ENCODE results near the gene FAM216B.
"Not testable (repeated sequence)": the region's sequence is repeated elsewhere in the genome, so short reads cannot be mapped to it uniquely, and the experiment has no call there.

FAM216B gene

DNA sequence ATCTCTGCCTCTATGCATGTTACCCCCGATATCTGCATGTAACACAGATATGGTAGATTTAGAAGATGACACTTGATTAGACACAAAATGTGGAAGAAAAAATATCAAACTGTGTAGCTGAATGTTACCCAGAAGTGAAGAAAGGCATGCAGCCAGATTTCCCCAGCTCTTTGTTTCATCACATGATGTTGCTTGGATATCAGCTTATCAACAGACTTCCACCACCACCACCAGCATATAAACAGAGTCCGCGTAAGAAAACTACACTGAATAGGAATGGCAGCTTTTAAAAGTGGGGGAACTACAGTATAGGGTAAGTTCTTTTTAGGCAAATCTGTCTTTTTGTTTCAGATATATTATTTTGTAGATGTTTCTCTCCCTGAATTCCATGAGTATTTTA, at the start of gene FAM216B:
Gene FAM216B (plus strand): TSS at position 233 of the 400 bp plus-strand sequence. CDS start 2,484 bp downstream, outside the sequence.
- no peak for DNase-seq (ENCODE audit: low read depth)

DNA sequence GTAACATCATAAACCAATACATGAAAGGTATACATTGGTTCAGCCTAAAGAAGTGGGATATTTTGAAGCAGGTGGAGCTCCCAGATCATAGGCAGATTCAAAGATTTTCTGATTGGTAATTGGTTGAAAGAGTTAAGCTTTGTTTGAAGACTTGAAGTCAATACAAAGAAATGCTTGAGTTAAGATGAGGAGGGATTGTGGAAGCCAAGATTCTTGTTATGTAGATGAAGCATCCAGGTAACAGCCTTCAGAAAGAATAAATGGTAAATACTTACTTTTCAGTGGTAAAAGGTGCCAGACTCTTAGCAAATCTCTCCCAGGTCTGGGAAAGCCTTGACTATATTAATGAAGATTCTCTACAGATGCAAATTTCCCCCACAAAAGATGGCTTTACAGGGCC, 49.3 kb upstream of the FAM216B start:
- DNase-seq (ENCODE audit: low read depth): no peak

DNA sequence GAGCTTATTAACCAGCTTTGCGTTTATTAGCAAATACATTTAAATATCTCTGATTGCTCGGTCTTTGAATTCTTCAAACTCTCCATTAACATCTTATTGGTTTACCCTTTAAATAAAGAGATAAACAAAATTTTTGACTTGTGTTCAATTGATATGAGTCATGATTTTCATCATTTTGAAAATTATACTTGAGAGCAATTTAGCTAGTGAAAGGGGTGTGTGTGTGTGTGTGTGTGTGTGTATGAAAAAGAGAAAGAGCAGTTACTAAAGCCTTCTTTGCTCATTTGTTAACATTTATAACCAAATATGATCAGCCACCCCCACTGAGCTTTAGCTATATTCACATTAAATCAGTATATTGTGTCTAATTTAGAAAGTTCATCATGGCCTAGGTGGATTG, 48.3 kb upstream of the FAM216B start:
- no peak for DNase-seq (ENCODE audit: low read depth)

DNA sequence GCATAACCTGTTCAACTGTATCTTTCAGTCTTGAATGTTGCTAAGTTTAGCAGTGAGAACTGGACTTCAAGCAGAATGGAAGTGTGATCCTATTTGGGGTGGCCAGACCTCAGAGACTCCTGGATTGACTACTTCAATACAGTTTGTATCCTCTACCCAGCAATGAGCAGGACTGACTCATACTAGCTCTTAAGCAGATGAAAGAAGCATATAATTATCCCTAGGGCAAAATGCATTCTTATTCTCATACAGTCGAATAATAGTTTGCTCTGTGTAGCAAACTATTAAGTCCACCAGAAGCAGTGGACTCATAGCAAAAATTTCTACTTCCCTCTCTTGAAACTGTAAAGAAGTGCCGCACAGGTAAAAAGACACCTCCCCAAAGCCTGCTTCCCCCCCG, 46.4 kb upstream of the FAM216B start:
- no peak for DNase-seq (ENCODE audit: low read depth)

DNA sequence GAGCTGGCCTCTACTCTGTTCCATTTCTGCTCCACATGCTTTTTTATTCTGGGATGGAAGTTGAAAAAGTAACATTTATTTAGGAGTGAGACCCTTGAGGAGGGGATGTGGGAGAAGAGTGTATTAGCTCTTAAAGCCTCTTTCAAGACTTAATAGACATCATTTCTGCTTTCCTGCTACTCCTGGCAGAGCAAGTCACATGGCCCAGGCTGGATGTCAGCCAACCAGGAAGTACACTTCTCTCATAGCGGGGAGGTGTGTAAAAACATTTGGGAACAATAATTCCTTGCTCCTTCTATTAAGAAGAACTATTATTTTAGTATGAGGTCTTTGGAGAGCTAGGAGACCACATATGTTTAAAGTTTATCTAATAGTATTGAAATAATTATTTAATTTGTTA, 40.6 kb upstream of the FAM216B start:
- DNase-seq (ENCODE audit: low read depth): no peak

DNA sequence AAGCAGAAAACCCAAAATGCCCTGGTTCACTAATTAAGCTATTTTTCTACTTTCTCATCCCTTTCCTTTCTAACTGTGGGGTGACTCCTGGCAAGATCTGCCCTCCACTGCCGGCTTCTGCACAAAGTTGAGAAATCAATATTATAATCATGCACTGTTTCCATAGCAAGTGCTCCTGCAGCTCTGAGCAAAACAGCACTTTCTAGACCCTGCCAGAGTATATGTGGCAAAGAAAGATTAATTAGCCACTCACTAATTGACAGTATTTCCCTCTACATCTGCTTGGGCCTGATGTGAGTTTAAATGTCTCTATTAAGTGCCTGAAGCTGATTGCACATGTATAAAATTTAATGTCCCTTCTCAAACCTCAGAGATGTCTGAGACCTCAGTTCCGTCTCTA, 39.5 kb upstream of the FAM216B start:
- DNase-seq (ENCODE audit: low read depth): no peak

DNA sequence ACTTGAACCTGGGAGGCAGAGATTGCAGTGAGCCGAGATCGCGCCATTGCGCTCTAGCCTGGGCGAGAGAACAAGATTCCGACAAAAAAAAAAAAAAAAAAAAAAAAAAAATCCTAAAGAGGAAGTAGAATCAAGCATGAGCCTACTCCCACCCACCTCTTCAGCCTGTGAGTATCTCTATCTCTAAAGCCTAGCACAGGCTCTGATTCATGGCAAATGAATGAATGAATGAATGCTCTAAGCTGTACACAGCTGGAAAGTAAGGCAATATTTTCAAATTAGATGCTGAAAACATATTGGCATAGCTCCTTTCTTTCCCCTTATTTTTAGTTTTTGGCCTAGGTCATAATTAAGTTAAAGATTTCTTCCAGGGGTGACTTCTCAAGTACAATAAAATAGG, 35.7 kb upstream of the FAM216B start:
- DNase-seq (ENCODE audit: low read depth): no peak

DNA sequence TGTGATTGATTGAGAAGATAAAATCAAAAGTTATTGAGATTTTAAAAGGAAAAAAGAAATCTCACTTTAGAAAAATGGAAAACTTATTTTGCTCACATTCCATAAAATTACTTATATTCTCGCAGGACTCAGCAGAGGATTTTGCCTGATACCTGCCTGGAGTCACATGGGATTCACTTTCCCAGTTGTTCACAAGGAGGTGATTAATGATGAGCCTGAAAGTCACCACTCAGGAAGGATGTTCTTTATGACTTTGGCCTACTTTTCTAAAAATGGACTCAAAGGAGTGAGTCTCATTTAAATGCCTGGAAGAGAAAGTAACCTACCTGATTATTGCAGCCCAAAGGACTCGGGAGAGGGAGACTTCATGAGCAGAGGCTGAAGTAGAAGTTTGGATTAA, 34.5 kb upstream of the FAM216B start:
- DNase-seq (ENCODE audit: low read depth): no peak

DNA sequence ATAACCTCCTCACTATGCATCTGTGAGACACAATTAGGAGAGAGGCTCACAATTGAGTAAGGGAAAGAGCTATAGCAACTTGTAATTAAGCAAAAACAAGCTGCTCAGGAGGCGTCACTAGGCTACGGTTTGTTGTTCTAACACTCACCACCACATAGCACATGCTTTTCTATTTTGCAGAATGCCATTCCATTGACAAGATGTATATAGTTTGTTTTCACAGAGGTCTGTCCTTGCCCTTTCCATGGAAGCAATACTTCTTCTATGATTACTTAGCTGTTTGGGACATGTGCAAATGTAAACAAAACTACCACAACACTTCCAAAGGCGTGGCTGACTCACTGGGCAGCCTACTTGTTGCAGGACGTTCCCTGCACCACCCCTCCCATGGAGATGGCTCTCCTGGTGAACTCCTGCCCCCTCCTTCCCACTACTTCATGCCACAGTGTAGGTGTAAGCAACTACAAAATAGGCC, 33.9 kb upstream of the FAM216B start:
- no peak for DNase-seq (ENCODE audit: low read depth)

DNA sequence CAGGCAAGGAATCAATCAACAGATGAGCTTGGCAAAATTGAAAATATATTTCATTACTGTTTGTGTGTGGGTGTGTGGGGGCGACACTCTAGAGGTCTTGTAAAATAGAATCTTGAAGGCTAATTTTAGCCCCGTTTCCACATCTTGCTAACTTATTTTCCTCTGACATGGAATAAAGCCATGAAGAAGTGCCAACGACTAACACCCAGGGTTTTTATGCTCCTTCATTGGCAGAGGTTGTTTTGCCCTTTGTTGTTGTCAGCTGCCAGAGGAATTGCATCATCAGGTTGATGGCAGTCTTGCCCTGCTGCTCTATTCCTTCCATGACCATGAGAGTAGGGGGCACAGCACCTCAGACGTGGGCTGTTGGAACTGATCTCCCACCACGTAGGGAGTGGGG, 30.6 kb upstream of the FAM216B start:
- DNase-seq (ENCODE audit: low read depth): no peak

DNA sequence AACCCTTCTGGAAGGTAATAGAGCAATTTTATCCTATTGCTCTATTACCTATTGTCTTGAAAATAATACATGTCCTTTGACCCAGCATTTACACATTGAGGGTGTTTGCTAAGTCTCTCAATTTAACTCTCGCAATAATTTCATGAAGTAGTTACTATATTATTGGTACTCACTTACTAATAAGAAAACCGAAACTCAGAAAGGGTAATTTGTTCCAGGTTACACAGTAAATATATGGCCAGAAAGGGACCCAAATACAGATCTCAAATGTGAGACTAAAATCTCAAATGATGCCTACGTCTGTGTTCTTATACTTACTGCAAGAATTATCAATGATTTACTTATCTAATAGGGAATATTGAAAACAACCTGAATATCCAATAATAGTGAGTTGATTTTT, 29.7 kb upstream of the FAM216B start:
- no peak for DNase-seq (ENCODE audit: low read depth)

DNA sequence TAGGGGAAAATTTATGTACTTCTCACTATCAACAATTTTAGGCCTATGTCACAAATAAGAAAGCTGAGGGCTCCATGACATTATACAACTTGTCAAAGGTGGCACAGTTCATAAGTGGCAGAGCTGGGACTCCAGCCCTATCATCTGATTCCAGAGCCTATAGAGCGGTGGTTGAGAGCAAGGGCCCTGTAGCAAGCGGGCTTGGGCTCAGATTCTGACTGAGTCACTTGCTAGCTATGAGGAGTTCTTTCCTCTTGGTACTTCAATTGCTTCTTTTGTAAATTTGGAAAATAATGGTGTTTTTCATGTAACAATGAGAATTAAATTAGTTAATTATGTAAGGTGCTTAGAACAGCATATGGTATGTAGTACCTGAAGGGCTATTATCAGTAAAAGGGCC, 28.7 kb upstream of the FAM216B start:
- no peak for DNase-seq (ENCODE audit: low read depth)

DNA sequence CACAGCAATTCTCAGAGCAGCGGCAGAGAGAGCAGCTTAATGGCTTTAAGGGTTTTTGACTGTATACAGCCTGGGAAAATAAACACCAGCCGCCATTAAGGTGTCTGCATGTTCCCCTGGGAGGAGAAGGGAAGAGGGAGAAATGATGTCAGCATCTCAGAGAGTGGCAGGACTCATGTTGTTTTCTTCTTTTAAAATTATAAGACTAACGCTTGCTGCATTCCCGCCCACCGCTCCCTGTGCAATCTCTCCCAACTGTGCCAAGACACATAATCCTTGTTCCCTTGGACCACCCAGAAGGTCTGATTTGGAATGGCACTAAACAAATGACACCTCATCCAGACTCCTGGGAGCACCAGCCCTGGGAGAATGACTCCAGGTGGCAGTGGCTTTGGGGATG, 27.7 kb upstream of the FAM216B start:
- DNase-seq (ENCODE audit: low read depth): no peak

DNA sequence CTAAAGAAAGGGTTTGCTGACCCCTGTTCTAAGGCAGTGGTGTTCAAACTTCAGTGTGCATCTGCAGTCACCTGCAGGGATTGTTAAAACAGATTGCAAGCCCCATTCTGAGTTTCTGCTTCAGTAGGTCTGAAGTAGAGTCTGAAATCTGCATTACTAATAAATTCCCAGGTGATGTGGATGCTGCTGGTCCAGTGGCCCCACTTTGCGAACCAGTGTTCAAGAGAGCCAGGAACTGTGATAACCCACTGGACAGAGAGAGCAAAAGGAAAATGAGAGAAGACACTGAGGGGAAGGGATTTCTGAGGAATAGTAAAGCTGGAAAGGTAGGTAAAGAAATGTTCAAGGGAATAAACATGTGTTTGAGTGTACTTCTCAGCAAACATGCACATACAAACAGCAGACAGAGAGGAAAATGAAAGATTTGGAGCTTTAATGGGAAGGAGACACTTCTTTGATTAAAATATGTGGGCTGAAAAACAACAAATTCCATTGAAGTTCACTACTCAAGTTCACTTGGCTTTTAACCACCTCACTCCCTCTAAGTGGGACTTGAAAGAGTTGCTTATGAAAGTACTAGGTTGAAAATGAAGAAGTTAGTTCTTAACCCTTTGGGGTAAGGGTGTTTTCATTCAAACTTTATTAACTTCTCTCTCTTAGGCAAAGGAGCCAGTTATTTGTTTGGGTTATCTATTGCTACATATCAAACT, 26.4 kb upstream of the FAM216B start:
- DNase-seq (ENCODE audit: low read depth): no peak

DNA sequence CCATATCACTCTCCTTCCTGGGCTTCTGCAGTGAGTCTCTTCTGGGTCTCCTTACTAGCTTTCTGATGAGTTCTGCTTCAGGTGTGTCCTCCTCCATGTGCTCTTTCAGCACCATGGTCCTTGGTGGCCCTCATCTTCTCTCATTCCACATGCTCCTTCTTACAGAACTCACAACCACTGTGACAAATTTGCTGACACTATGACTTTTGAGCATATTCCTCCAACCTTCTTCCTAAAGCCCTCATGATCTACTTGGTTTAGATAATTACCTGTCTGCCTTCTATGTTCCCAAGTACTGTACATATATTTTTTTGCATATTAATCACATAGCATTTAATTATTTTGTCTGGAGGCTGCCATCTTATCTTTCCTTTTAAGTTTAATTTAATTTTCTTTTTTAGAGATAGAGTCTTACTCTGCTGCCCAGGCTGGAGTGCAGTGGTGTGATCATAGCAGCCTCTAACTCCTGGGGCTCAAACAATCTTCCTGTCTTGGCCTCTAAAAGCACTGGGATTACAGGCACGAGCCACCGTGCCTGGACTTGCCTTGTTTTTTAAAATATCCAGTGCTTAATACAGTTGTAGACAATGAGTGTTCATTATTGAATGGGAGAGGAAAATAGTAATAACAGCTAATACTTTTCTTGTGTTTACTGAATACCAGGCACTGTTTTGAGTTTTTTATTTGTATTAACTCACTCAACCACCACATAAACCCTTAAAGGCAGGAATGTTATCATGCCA, 23.5 kb upstream of the FAM216B start:
- no peak for DNase-seq (ENCODE audit: low read depth)

DNA sequence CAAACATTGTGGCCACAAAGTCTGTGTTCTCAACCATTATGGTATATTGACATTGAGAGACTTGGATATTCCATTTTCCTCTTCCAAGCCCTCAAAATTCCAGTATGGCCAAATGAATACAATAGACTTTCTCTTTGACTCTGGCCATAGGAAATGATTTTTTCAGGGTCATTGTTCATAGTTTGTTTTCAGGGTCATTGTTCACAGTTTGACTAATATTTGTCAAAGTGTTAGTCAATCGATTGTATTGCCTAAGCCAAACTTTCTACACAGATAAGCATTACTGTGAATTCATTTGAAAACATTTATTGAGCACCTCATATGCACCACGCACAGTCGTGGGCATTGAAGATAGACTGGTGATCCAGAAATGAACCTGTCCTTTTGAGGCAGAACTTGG, 22.9 kb upstream of the FAM216B start:
- DNase-seq (ENCODE audit: low read depth): no peak

DNA sequence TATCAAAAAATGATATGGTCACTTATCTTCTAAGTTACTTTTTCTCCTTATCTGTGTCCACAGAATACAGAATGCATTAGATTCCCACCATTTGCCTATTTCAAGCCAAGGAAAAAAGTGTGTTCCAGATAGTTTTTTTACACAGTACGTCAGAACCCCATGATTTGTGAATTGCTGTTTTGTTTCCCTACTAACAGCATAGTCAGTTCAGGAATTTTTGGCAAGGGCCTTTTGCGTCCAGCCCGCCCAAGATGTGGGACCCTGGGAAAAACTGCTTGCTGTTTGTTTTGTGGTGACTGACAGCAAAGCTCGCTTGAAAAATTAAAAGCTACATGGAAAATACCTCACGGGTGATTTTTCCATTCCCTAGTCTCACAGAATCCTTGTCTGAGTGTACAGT, 20.4 kb upstream of the FAM216B start:
- no peak for DNase-seq (ENCODE audit: low read depth)

DNA sequence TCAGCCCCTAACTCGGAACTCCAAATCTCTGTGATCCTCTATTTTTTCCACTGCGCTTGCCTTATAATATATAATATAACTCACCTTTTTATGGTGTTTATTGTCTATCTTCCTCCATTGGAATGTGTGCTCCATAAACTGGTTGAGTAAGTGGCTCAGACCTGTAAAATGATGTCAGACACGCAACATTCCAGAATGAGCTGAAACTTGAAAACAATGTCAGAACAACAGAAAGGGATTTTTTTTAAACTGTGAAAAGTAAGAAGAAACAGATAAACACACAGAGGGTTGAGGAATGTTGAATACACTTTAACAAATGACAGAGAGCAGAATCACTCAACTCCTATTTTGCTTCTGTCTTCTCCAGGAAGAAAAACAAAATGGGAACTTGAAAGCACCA, 19.1 kb upstream of the FAM216B start:
- DNase-seq (ENCODE audit: low read depth): no peak

DNA sequence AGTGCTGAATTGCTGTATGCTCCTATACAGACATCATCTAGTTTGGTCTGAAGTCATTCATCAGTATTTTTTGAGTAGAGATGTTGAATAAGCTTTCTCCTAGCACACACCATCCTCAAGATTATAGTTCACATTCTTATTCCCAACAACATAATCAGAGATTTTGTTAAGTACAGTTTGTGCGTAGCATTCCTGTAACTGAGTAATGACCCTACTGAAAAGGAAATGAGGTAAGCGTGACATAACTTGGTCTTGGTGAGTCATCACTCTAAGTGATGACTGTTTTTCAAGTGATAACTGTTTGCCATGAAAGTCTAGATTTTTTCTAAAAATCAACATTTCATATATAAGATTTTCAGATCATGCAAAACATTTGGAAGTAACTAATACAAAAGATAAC, 18.5 kb upstream of the FAM216B start:
- no peak for DNase-seq (ENCODE audit: low read depth)

DNA sequence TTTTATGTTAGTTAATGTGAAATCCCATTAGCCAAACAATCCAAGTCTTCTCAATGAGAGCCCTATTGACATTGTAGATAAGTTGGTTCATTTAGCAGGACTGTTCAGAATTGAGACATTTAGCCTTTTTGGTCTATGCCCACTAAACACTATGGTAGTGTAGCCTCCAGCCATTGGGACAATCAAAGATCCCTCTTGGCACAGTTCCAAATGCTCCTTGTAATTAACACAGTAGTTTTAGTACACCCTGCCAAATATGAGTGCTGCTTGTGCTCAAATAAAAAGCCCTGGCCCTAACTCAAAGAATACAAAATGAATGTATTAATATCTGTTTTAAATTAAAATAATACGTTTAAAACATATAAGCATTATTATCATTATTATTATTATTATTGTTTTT, 15.4 kb upstream of the FAM216B start:
- no peak for DNase-seq (ENCODE audit: low read depth)

DNA sequence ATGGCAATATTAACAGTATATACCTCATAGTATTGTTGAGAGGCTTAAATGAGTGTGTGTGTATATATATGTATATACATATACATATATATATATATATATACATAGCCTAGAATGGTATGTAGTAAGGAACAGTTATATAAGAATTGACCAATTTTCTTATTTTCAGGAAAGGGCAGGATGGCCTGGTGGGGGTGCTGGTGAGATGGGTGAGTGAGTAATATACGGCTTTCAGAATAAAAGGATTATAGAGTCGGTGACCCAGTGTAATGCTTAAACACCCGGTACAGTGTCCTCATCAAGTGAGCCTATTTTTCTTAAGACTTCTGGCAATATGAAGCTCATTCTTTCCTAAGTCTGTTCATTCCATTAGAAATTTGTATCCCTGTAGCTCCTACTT, 11.7 kb upstream of the FAM216B start:
- DNase-seq (ENCODE audit: low read depth): no peak

DNA sequence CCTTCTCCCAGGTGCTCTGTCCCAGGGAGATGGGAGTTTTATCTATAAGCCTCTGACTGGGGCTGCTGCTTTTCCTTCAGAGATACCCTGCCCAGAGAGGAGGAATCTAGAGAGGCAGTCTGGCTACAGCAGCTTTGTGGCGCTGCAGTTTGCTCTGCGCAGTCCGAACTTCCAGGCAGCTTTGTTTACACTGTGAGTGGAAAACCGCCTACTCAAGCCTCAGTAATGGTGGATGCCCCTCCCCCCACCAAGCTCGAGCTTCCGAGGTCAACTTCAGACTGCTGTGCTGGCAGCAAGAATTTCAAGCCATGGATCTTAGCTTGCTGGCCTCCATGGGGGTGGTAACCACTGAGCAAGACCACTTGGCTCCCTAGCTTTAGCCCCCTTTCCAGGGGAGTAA, 4.8 kb upstream of the FAM216B start:
- not testable (repeated sequence) for DNase-seq (ENCODE audit: low read depth)

DNA sequence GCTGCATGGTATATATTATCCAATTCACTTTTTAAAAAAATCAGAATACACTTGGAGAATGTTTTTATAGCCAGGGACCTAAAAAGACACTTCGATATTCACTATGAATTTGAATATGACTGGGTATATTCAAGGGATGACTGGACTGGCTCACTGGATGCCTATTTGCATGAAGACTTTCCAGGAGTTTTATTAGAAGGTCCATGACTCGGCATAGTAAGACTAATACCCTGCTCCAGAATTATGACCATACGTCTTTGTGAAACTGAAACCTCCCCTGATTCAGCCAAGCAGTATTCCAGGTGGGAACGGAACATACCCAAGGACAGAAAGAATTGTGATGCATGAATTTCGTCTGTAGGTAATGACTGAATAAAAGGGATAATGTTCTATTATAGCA, 3.9 kb upstream of the FAM216B start:
- no peak for DNase-seq (ENCODE audit: low read depth)

DNA sequence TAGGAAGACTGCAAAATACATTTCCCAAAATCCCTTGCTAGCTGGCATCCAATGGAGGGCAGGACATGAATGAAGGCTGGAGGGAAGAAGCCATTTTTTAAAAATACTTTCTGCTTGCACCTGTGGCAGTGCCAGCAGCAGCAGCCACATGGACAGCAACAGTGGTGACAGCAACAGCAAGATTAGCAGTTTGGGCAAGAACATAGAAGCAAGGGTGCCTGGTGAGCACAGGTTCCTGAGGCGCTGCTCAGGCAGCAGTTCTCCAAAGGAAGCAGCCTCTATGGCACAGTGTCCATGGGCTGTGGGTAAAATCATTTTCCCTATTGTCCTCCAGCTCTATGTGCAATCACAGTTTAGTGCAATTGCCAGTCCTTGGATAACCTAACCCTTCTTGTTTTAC, 1.3 kb upstream of the FAM216B start:
- no peak for DNase-seq (ENCODE audit: low read depth)
